Right cardiac atrium (tissue), 5 donors: Measurements from ENCODE around the gene ERCC4. TPM values are rescaled to one million over a fixed set of nuclear protein-coding genes. Genes with fewer than 3 reads are reported as not detected.

Experiments used
- polyA plus RNA-seq: library from polyadenylated mRNA; stranded (reverse); fragments of 200-250 nt; gene quantifications from one replicate; pipeline ENCODE4 v1.2.3, GENCODE V29; 2013
- total RNA-seq, 4 donors: library from RNA; stranded (reverse); fragmentation: NEBNext Ultra II Directional; extraction: Animal tissue kit (Norgen Biotek cat#: 25700); gene quantifications; one replicate each; pipeline ENCODE4 v1.2.1, GENCODE V29; 2021
- donor health status: healthy with polysubstance abuse.
- donor health status: DM: no; HTN: yes; CAD: no.
- donor health status: DM: no; HTN: no; CAD: no.
- donor health status: DM: no; HTN: yes; CAD: no; lungs with severe emphysema.
- donor health status: DM: yes; HTN: yes; CAD: no.

Gene ERCC4
- total and polyA plus RNA-seq, 5 donors: 2.3 to 14.4 (median 9.6) TPM

Other genes with a start within 250 kb of the ERCC4 start
- gene MRTFB, start 151.2 kb downstream of the ERCC4 start, total RNA-seq: 10 to 100 TPM; 41.3 to 61.8 (median 49.1) TPM
- 12.9 TPM for gene MRTFB, start 151.2 kb downstream of the ERCC4 start, polyA plus RNA-seq